ENCODE results near the gene DLG5.

DLG5 gene, protein sequence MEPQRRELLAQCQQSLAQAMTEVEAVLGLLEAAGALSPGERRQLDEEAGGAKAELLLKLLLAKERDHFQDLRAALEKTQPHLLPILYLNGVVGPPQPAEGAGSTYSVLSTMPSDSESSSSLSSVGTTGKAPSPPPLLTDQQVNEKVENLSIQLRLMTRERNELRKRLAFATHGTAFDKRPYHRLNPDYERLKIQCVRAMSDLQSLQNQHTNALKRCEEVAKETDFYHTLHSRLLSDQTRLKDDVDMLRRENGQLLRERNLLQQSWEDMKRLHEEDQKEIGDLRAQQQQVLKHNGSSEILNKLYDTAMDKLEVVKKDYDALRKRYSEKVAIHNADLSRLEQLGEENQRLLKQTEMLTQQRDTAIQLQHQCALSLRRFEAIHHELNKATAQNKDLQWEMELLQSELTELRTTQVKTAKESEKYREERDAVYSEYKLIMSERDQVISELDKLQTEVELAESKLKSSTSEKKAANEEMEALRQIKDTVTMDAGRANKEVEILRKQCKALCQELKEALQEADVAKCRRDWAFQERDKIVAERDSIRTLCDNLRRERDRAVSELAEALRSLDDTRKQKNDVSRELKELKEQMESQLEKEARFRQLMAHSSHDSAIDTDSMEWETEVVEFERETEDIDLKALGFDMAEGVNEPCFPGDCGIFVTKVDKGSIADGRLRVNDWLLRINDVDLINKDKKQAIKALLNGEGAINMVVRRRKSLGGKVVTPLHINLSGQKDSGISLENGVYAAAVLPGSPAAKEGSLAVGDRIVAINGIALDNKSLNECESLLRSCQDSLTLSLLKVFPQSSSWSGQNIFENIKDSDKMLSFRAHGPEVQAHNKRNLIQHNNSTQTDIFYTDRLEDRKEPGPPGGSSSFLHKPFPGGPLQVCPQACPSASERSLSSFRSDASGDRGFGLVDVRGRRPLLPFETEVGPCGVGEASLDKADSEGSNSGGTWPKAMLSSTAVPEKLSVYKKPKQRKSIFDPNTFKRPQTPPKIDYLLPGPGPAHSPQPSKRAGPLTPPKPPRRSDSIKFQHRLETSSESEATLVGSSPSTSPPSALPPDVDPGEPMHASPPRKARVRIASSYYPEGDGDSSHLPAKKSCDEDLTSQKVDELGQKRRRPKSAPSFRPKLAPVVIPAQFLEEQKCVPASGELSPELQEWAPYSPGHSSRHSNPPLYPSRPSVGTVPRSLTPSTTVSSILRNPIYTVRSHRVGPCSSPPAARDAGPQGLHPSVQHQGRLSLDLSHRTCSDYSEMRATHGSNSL (N-terminal part only)

DNA sequence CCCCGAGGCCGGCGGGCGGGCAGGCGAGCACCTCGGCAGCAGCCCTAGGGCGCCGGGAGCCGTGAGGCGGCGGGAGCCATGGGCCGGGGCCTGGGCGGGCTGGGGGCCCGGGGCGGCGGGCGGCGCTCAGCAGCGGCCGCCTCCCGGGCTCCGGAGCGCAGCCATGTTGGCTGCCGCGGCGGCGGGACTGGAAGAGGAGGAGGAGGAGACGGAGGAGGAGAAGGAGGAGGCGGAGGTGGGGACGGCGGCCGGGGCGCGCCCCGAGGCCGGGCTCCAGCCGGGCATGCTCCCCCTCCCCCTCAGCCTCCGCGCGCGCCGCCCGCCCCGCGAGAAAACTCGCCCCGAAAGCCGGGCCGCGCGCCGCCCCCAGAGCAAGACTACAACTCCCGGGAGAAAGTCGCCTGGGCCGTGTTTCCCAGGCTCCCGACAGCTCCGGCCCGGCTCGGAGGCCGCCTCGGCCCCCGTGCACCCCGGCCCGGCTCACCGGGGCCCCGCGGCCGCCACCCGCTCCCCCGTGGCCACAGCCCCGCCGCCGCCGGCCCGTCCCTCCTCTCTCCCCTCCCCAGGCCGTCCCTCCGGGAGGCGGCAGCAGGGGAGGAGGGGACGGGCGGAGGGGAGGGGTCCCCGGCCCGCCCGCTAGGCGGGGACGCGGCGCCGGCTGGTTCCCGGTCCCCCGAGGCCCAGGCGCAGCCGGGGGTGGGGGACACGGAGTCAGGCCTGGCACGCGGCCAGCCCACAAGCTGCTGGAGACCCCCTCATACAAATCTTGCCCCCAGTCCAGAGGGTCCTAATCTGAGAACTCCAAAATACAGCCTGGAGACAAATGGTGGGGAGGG, at the start of gene DLG5:
Gene DLG5, minus strand, starts transcription at position 190 of the 836 bp plus-strand sequence. CDS start 235 bp downstream, outside the sequence.
- DNase-seq (ENCODE audit: low spot score): peak; percentile 86

DNA sequence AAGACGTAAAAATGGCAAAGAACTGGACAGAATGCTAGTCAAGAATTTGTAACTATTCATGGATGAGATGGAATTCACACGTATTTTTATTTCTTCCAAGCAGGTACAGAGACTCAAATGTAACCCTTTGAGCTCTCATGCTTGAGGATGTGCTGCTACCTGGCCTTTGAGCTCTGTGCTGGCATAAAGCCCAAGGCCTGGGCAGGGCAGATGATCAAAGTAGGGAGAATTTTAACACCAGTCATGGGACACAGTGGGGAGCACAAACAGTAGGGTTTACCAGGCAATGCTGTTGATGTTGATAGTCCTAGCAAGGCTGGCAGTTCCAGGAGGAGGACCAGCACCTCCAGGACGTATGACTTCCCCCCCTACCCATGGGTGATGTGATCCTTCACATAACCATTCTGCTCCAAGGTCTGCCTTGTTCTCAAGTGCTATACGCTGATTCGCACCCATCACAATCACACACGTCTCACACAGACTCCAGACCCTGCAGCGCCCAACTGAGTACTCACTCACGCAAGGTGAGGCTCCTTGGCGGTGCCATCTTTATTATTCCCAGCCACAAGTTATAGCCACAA, 48.6 kb upstream of the DLG5 start:
- DNase-seq (ENCODE audit: low spot score): no peak

DNA sequence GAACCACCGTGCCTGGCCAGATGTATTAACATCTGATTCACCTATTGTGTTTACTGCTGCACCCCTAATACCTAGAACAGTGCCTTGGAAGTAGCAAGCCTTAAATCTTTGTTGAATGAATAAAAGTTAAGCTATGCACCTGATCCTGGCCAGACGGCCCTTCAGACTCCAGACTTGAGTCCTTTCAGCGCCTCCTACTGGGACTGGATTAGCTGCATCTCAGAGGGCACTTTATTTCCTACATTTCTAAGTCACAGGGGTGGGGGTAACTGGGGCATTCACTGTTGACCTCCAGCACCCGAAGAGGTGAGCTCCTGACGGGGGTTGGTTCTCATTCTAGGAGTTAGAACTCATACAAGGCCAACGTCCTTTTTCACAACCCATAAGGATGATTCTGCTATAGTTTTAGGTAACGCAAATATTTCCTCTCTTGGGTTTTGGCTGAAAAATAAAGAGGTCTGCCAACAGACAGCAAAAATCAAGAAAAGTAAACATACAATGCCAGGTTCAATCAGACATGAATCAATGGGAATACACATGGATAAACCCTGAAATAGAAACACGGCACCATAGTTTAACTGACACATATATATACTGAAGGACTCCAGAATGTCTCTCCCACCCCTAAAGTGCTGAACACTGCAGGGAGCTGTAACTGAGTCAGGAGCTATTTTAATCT, 48.0 kb upstream of the DLG5 start:
- DNase-seq (ENCODE audit: low spot score): peak; percentile 76

DNA sequence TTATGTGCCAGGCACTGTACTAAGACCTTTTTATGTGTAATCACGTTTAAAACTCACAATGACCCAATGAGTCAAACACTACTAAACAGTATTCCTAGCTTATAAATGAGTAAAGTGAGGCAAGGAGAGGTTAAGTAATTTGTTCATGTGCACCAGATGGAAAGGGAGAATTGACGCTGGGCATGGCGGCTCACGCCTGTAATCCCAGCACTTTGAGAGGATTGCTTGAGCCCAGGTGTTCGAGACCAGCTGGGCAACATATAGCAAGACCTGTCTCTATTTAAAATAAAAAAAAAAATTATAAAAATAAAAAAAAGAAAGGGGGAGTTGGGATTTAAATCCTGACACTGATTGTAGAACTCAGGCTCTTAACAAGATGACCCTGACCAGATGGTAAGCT, 46.7 kb upstream of the DLG5 start:
- DNase-seq (ENCODE audit: low spot score): no peak

DNA sequence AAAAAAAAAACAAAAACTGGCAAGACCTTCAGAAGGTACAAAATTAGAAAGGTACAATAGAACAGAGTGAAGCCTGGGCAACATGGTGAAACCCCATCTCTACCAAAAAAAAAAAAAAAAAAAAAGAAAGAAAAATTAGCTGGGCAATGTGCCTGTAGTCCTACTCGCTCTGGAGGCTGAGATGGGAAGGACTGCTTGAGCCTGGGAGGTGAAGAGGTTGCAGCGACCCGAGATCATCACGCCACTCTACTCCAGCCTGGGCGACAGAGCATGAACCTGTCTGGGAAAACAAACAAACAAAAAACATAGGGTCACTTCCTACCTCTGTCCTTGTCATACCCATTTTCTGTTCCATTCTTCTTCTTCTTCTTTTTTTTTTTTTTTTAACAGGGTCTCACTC, 45.6 kb upstream of the DLG5 start:
- no peak for DNase-seq (ENCODE audit: low spot score)

DNA sequence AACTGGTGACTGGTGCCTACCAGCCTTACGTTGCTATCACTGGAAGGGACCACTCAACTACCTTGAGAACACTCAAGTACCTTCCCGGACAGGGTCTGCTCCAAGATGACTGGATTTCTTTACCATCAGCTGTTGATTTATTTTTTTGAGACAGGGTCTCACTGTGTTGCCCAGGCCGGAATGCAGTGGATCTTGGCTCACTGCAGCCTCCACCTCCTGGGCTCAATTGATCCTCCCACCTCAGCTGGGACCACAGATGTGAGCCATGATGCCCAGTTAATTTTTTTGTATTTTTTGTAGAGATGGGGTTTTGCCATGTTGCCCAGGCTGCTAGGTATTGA, 45.2 kb upstream of the DLG5 start:
- DNase-seq (ENCODE audit: low spot score): no peak

DNA sequence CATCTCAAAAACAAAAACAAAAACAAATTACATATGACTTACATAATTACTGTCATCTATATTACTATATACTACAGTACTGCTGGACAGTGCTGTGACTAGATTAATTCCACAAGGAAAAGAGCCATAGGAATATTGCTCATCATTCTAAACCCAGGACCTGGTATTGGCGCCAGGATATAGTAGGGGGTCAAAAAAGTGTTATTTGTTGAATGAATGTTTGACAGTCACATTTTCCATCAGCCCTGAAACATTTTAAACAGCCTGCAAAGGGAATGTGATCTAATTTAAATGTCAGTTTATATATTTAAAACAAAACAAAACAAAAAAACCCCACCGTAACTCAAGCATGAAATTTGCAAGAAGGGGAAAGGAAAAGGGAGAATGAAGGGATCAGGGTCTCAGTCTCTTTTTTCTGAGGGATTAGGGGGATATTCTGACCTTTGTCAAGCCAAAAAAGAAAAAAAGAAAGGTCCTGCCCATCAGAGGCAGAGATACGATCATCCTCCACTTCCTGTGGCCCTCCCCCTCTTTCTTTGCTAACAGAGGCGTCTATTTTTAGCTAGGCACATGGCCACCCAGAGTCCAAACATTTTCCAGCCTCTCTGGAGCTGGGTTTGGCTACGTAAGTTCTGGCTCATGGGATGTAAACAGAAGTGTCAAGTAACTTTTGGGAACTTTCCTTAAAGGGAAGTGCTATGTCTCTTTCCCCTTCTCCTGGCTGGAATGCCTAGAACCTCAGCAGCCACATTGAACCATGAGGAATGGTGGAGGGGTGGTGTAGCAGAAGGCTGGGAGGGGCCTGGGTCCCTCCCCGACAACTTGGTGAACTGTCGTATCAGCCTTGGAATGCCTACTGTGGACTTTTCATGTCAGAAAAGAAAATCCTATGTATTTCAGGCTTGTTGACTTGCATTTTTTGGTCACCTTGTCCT, 44.6 kb upstream of the DLG5 start:
- DNase-seq (ENCODE audit: low spot score): peak; percentile 45

DNA sequence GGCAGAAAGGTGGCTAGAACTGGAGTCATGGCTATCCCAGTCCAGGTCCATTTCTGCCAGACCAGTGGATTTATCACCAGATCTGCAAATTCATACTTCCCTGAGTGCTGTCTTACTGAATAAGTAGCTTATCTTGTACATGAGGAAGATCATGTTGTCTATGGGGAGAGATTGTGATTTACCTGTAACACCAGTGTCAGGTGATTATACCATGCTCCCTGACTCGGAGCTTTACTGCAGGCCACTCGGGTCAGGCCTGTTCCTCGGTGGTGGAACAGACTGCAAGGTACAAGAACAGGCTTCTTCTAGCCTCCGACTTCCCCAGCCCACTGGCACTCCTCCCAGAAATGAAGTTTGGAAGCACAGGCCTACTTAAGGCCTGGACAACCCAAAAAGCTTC, 42.6 kb upstream of the DLG5 start:
- no peak for DNase-seq (ENCODE audit: low spot score)

DNA sequence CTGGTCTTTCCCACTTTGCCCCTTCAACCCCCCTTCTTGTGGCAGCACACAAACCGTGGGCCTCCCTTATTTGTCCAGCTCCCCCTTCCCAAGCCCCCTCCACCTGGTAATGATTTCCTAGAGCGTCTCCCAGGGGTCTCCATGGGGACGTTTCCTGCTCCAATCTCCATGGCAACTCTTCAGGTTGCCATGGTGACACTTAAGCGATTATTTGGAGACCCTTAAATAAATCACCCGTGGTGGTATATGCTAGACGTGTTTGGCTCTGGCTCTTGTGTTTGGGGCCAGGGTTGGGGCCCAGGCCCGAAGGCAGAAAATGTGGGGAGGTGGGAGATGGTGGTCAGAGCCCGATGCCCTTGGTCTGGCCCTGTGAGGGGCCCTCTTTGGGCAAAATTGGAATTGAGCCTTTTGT, 41.1 kb upstream of the DLG5 start:
- DNase-seq (ENCODE audit: low spot score): no peak

DNA sequence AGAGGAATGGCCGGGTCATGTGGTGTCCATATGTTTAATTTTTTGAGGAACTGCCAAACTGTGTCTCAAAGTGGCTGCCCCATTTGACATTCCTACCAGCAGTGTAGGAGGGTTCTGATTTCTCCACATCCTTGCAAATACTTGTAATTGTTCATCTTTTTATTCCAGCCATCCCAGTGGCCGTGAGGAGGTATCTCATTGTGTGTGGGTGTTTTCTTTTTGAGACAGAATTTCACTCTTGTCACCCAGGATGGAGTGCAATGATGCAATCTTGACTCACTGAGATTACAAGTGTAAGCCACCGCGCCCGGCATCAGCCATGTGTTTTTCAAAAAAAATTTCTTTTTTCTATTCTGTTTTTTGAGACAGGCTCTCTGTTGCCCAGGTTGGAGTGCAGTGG, 38.7 kb upstream of the DLG5 start:
- no peak for DNase-seq (ENCODE audit: low spot score)

DNA sequence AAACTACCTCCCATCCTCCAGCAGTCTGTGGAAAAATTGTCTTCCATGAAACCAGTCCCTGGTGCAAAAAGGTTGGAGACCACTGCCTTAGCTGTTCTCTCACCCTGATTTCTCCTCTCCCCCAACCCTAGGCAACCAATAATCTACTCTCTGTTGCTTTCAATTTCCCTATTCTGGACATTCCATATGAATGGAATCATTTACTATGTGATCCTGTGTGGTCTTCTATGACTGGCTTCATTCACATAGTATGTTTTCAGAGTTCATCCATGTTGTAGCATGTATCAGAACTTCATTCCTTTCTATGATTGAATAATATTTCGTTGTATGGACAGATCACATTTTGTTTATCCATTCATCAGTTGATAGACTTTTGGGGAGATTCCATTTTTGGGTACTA, 38.3 kb upstream of the DLG5 start:
- no peak for DNase-seq (ENCODE audit: low spot score)

DNA sequence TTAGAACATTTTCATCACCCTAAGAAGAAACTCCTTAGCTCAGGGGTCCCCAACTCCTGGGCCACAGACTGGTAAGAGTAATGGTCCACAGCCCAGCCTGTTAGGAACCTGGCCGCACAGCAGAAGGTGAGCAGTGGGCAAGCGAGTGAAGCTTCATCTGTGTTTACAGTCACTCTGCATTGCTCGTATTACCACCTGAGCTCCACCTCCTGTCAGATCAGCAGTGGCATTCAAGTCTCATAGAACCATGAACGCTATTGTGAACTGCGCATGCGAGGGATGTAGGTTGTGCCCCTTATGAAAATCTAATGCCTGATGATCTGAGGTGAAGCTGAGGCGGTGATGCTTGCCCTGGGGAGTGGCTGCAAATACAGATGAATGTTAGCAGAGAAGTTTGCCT, 37.3 kb upstream of the DLG5 start:
- DNase-seq (ENCODE audit: low spot score): no peak

DNA sequence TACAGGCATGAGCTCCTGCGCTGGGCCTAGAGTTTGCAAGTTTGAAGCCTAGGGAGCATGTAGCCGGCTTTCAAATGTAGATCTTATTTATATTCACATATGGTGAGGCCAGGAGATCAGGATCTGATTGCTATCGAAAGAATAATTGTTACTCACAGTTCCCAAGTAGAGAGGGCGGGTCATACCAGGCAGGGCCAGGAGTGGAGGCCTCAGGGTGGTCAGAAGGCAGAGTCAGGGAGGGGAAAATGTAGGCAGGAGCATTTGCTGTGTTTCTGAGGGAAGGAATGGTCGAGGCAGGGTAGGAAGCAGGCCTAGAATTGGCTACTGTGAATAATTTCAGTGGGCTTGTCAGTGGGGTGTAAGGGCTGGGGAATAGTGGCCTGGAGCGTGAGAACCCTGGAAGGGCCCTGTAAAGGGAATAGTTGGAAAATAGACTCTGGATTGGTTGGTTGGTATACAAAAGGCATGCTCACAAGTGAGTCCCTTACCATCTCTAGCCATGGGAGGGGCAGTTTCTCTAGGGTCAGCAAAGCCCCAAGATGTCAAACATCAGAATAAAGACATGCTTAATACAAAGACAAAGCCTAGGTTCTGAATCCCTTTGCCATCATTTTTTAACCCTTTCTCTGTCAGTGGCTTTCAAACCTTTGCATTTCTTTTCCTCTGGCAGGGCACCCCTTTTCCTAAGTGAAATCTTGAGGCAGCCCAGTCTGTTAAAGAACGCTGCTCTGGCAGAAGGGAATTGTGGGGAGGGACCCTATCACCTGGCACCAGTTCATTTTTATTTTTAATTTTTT, 36.0 kb upstream of the DLG5 start:
- no peak for DNase-seq (ENCODE audit: low spot score)

DNA sequence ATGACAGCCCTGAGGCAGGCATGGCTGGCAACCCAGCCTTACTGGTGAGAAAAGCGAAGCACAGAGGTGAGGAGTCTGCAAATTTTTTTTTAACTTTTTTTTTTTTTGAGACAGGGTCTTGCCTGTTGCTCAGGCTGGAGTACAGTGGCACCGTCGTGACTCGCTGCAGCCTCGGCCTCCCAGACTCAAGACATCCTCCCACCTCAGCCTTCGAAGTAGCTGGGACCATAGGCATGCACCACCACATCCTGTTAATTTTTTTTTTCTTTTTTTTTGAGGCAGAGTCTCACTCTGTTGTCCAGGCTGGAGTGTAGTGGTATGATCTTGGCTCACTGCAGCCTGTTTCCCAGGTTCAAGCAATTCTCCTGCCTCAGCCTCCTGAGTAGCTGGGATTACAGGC, 35.1 kb upstream of the DLG5 start:
- no peak for DNase-seq (ENCODE audit: low spot score)

DNA sequence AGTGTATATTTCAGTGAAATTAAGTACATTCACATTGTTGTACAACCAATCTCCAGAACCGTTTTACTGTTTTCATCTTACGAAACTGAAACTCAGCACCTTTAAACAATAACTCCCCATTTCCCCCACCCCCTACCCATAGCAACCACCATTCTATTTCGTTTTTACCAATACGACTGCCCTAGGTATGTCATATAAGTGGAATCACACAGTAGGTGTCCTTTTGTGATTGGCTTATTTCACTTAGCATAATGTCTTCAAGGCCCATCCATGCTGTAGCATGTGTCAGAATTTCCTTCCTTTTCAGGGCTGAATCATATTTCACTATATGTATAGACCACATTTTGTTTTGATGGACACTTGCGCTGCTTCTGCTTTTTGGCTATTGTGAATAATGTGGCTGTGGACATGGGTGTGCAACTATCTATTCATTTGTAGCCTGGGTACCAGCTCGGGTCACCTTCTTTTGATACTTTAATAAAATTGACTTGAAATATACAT, 34.3 kb upstream of the DLG5 start:
- DNase-seq (ENCODE audit: low spot score): no peak

DNA sequence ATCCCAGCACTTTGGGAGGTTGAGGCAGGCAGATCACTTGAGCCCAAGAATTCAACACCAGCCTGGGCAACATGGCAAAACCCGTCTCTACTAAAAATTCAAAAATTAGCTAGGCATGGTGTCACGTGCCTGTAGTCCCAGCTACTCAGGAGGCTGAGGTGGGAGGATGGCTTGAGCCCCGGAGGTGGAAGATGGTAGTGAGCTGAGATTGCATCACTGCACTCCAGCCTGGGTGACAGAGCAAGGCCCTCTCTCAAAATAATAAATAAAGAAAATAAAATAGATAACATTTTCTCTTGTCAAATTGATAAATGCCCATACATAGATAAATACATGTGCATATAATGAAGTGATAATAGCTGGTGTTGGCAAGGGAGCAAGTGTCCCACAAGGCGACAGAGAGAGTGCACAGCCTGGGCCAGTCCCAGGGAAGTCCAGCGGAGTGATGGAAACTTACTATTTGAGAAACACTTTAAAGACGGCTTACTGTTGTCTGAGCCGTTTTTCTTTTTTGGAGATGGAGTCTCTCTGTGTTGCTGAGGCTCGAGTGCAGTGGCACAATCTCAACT, 33.4 kb upstream of the DLG5 start:
- DNase-seq (ENCODE audit: low spot score): no peak

DNA sequence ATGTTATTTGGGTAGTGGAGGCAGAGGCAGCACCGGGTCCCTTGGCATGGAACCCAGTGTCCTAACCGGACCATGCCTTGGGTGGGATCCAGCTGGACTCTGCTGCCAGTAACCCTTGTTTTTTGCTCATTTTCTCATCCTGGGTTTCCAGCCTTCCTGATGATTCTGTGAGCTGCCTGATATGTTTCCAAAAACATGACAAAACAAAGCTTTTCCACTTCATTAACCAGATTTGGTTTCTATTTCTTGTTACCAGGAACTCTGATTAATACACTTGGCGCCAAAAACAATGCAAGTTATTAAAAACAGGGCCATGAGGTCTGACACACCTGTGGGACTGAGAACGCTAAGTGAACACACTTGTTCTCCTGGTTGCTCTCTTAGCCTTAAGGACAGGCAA, 32.8 kb upstream of the DLG5 start:
- no peak for DNase-seq (ENCODE audit: low spot score)

DNA sequence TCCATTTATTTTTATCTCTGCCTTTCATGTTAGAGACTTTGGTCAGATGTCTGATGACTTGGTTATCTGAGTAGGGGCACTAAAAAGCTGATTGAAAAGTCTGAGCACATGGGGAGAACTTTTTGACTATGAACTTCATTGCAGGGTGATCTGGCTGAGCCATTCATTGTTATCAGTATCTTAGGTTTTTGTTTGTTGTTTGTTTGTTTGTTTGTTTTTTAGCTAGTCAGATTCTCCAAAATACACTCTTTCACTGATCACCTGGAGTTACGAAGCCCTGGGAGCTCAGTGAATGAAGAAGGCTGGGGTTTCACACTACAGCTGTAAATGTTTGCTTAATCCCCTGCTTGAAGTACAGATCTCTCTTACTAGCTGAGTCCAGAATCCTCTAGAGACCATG, 28.6 kb upstream of the DLG5 start:
- DNase-seq (ENCODE audit: low spot score): no peak

Data from iPS-NIHi11 (cell line).